ENCODE data around the gene PHLDA3. TPM values are rescaled to one million over a fixed set of nuclear protein-coding genes. Genes with fewer than 3 reads are reported as not detected.

Gene PHLDA3
- polyA plus RNA-seq, 2 of the 4 experiments (the other 2 are of a cell fraction): 40.5 to 91.1 TPM

GRCh38 chr1:201460814-201461644 is 8.0 kb downstream of the PHLDA3 start:
- peak; percentile 91 for FAIRE-seq
- no peak for TF ChIP-seq BHLHE40 (IDR thresholded peaks at IDR 0.05; ENCODE audit: low read depth, low read length)
- no peak for TF ChIP-seq RNF2 (IDR thresholded peaks at IDR 0.05; ENCODE audit: borderline replicate concordance, low read depth)
- peak; percentile 72 for TF ChIP-seq PBX3 (IDR thresholded peaks at IDR 0.05)
- no peak for TF ChIP-seq PHF8 (IDR thresholded peaks at IDR 0.05; ENCODE audit: borderline replicate concordance, low read depth)
- no peak for TF ChIP-seq CHD2 (IDR thresholded peaks at IDR 0.05; ENCODE audit: low read length, partially characterized antibody)
- TF ChIP-seq RAD21 (conservative IDR thresholded peaks at IDR 0.05 in 1 of 2, IDR thresholded peaks at IDR 0.05 in 1 of 2): 0 out of 5 replicates have a peak, but pooled peaks of 1 of the 2 experiments have one; percentile 12
- TF ChIP-seq ZFP36 (IDR thresholded peaks at IDR 0.05; ENCODE audit: borderline replicate concordance, partially characterized antibody): peak; percentile 25
- no peak for TF ChIP-seq HOXB13 (CRISPR knock-in tag; IDR thresholded peaks at IDR 0.05; ENCODE audit: low read depth)
- TF ChIP-seq HOXA7 (CRISPR knock-in tag; IDR thresholded peaks at IDR 0.05): no peak
- peak; percentile 88; the same call in 1 of the 2 replicates for TF ChIP-seq HOXB5 (CRISPR knock-in tag; IDR thresholded peaks at IDR 0.05)
- TF ChIP-seq FOSL2 (IDR thresholded peaks at IDR 0.05): peak; percentile 79
- peak; percentile 96 for TF ChIP-seq FOSL2 (CRISPR knock-in tag; IDR thresholded peaks at IDR 0.05)
- no peak for TF ChIP-seq MYC (IDR thresholded peaks at IDR 0.05; ENCODE audit: borderline replicate concordance, low read length)
- TF ChIP-seq KDM1A (IDR thresholded peaks at IDR 0.05; ENCODE audit: low read depth): no peak
- TF ChIP-seq CTCF (IDR thresholded peaks at IDR 0.05): no peak
- no peak for TF ChIP-seq POLR2AphosphoS2 (conservative IDR thresholded peaks at IDR 0.05; ENCODE audit: low read length)
- TF ChIP-seq EHMT2 (IDR thresholded peaks at IDR 0.05; ENCODE audit: low read depth): no peak
- peak; percentile 38 to 82; a peak in 4 of 5 replicates for TF ChIP-seq JUN (IDR thresholded peaks at IDR 0.05)
- TF ChIP-seq GATA3 (IDR thresholded peaks at IDR 0.05; ENCODE audit: borderline replicate concordance): no peak; the same call in 1 of the 2 replicates
- no peak for TF ChIP-seq ZNF302 (CRISPR knock-in tag; IDR thresholded peaks at IDR 0.05)
- 0 out of 3 replicates have a peak, but pooled peaks have one; percentile 7 for TF ChIP-seq SMC3 (IDR thresholded peaks at IDR 0.05)
- peak; percentile 65 to 69; a peak in 2 of 5 replicates for TF ChIP-seq EP300 (IDR thresholded peaks at IDR 0.05)
- no peak for TF ChIP-seq CBX2 (IDR thresholded peaks at IDR 0.05; ENCODE audit: borderline replicate concordance, low read depth)
- no peak for TF ChIP-seq TFCP2L1 (CRISPR knock-in tag; IDR thresholded peaks at IDR 0.05)
- TF ChIP-seq FOXS1 (CRISPR knock-in tag; IDR thresholded peaks at IDR 0.05): no peak
- TF ChIP-seq NR3C1 (IDR thresholded peaks at IDR 0.05): no peak
- no peak for TF ChIP-seq REST (IDR thresholded peaks at IDR 0.05)
- no peak for TF ChIP-seq RARB (CRISPR knock-in tag; IDR thresholded peaks at IDR 0.05)
- TF ChIP-seq EHF (CRISPR knock-in tag; IDR thresholded peaks at IDR 0.05): no peak
- no peak for TF ChIP-seq KDM5A (IDR thresholded peaks at IDR 0.05)
- TF ChIP-seq HEYL (CRISPR knock-in tag; IDR thresholded peaks at IDR 0.05): no peak
- TF ChIP-seq RFX5 (IDR thresholded peaks at IDR 0.05): no peak
- TF ChIP-seq CBX8 (IDR thresholded peaks at IDR 0.05): no peak
- TF ChIP-seq HDAC2 (IDR thresholded peaks at IDR 0.05): no peak
- peak; percentile 83 for TF ChIP-seq JUNB (IDR thresholded peaks at IDR 0.05)

More at GRCh38 chr1:201460814-201461644, 8.0 kb downstream of the PHLDA3 start:
- whole genome bisulfite sequencing (ENCODE audit: missing lambda C conversion rate): 15% methylated on average over 8 of the region's 8 CpGs
- peak overlapping the region; percentile 98 to 99 for H3K27ac ChIP-seq
- CTCF ChIA-PET: interaction anchor here (0.6 to 20.1 kb wide), 9 partner anchors 8 to 72 kb away, joined by 3 to 376 read pairs (median 14); partner anchors contain the start of genes CSRP1 and PHLDA3
- peaks cover 86% of the 10 kb centered on the region for H3K4me1 ChIP-seq
- DNase-seq (ENCODE audit: low read depth in 1 of 2, low spot score in 1 of 2): peak; percentile 84 to 93
- peak; percentile 86 to 88 for ATAC-seq
- H3K4me3 ChIP-seq: 0 out of 3 replicates have a peak overlapping the region, but pooled peaks have one; percentile 10
- peak overlapping the region; percentile 80 for H3K4me2 ChIP-seq
- POLR2A ChIA-PET: interaction anchor here (1.1 to 3.4 kb wide), 9 partner anchors 8 to 42 kb away, joined by 3 to 34 read pairs (median 10); partner anchors contain the start of gene PHLDA3
- H3K9me3 ChIP-seq: no peaks in the 10 kb centered on the region

All from A549 (cell line).